ENCODE data around the gene SLIT3. TPM values are rescaled to one million over a fixed set of nuclear protein-coding genes. Genes with fewer than 3 reads are reported as not detected.

SLIT3 gene
- total and polyA plus RNA-seq, 9 of the 15 experiments (the other 6 are each of a cell fraction or from before 2014, with no cell fraction given) = 0.01 to 0.04 TPM; not detected in 7

- DNase-seq (ENCODE audit: extremely low read depth in 1 of 4, low spot score in 3 of 4) (no peak), FAIRE-seq (no peak), ATAC-seq (no peak)
- H3K9me3 ChIP-seq (replicated peaks; ENCODE audit: control insufficient read depth, insufficient read depth, low read depth, low read length) = no peaks in the 10 kb centered on the region
- H3K4me2 ChIP-seq (ENCODE audit: insufficient read depth, low read length) = no peak overlapping the region
- no peaks in the 10 kb centered on the region for H3K4me1 ChIP-seq (replicated peaks in 1 of 2; ENCODE audit: control insufficient read depth in 2 of 2, insufficient read depth in 2 of 2, low read length in 2 of 2)
- H3K79me2 ChIP-seq (ENCODE audit: control insufficient read depth, insufficient read depth, low read length) = no peaks in the 10 kb centered on the region
- BruUV-seq (replicated peaks) = no TSS peak
- WGBS (ENCODE audit: insufficient coverage, low coverage, missing lambda C conversion rate) = under 1% methylated on average over 9 of the region's 9 CpGs
- H2AFZ ChIP-seq (ENCODE audit: low read depth, low read length) = no peak overlapping the region
- no peaks in the 10 kb centered on the region for H3K36me3 ChIP-seq (ENCODE audit: control insufficient read depth, insufficient read depth, low read length)
- POLR2A ChIA-PET = no interaction called here
- CTCF ChIA-PET (ENCODE audit: low intra/inter-chr PET ratio) = no interaction called here
- no peak overlapping the region for H3K27ac ChIP-seq (ENCODE audit: extremely low read depth, low read depth, low read length)
- H4K20me1 ChIP-seq (replicated peaks; ENCODE audit: control insufficient read depth, insufficient read depth, low read length) = no peaks in the 10 kb centered on the region
- H3K27me3 ChIP-seq (ENCODE audit: control insufficient read depth in 2 of 2, insufficient read depth in 2 of 2, low read length in 2 of 2) = peaks cover 2 to 17% of the 10 kb centered on the region in 2 experiments; a peak in 3 of 5 replicates
- no peak overlapping the region for H3K4me3 ChIP-seq
- H3K9me1 ChIP-seq (ENCODE audit: control insufficient read depth, insufficient read depth, low read length) = no peaks in the 10 kb centered on the region
- intact Hi-C loops (cut with micrococcal nuclease) (no loop called here), in situ Hi-C loops (cut with MboI) (no loop called here)
- TF ChIP-seq ETS2 (tag; IDR thresholded peaks at IDR 0.05; ENCODE audit: borderline replicate concordance, poor library complexity, severe bottlenecking) (no peak), ZNF445 (CRISPR knock-in tag; IDR thresholded peaks at IDR 0.05; ENCODE audit: low read depth) (no peak), ADNP (tag; IDR thresholded peaks at IDR 0.05) (no peak), POLR2H (tag; IDR thresholded peaks at IDR 0.05; ENCODE audit: low read depth) (no peak), NCOA6 (IDR thresholded peaks at IDR 0.05) (no peak), TCF3 (CRISPR knock-in tag; IDR thresholded peaks at IDR 0.05) (no peak), TEAD2 (tag; IDR thresholded peaks at IDR 0.05) (no peak)
- no peak overlapping the region for H3K9ac ChIP-seq (ENCODE audit: insufficient read depth in 1 of 2, low read depth in 2 of 2, low read length in 2 of 2)
These were observed 580.4 kb downstream of the SLIT3 start for GRCh38 chr5:168720575-168720974.

DNA sequence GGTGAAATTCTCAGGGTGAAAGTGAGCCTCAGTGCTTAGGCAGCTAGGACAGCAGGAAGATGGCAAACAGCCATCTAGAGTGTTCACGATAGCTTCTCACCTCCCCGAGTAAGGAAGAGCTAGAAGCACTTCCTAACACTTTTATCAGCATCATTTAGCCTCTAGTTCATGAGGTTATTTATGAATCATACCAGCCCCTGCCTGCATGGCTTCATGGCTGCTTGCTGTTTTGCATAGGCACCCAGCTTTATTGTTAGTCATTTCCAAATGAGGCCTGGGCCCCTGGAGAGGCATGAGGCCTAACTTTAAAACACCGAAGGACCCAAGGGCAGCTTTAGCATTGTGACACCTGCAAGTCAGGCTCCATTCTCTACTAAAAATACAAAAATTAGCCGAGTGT lies 586.9 kb downstream of the SLIT3 start:
- in situ Hi-C loops (cut with MboI) = no loop called here
- CTCF ChIA-PET (ENCODE audit: low intra/inter-chr PET ratio) = no interaction called here
- no peaks in the 10 kb centered on the region for H3K4me1 ChIP-seq (replicated peaks in 1 of 2; ENCODE audit: control insufficient read depth in 2 of 2, insufficient read depth in 2 of 2, low read length in 2 of 2)

More for the DNA sequence above, 586.9 kb downstream of the SLIT3 start:
- H3K79me2 ChIP-seq (ENCODE audit: control insufficient read depth, insufficient read depth, low read length) = no peaks in the 10 kb centered on the region
- no peaks in the 10 kb centered on the region for H4K20me1 ChIP-seq (replicated peaks; ENCODE audit: control insufficient read depth, insufficient read depth, low read length)
- ATAC-seq = no peak
- 2% methylated on average over 3 of the region's 4 CpGs for WGBS (ENCODE audit: insufficient coverage, low coverage, missing lambda C conversion rate)
- intact Hi-C loops (cut with micrococcal nuclease) = no loop called here
- TF ChIP-seq CAMTA2 (CRISPR knock-in tag; conservative IDR thresholded peaks at IDR 0.05) (no peak), PHB (CRISPR knock-in tag; IDR thresholded peaks at IDR 0.05) (no peak), ZNF3 (CRISPR knock-in tag; IDR thresholded peaks at IDR 0.05) (no peak), ILF3 (IDR thresholded peaks at IDR 0.05; ENCODE audit: borderline replicate concordance) (no peak), ETV5 (CRISPR knock-in tag; IDR thresholded peaks at IDR 0.05; ENCODE audit: low read depth) (no peak)
- TF ChIP-seq, protein P1, sequence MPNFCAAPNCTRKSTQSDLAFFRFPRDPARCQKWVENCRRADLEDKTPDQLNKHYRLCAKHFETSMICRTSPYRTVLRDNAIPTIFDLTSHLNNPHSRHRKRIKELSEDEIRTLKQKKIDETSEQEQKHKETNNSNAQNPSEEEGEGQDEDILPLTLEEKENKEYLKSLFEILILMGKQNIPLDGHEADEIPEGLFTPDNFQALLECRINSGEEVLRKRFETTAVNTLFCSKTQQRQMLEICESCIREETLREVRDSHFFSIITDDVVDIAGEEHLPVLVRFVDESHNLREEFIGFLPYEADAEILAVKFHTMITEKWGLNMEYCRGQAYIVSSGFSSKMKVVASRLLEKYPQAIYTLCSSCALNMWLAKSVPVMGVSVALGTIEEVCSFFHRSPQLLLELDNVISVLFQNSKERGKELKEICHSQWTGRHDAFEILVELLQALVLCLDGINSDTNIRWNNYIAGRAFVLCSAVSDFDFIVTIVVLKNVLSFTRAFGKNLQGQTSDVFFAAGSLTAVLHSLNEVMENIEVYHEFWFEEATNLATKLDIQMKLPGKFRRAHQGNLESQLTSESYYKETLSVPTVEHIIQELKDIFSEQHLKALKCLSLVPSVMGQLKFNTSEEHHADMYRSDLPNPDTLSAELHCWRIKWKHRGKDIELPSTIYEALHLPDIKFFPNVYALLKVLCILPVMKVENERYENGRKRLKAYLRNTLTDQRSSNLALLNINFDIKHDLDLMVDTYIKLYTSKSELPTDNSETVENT (CRISPR knock-in tag; IDR thresholded peaks at IDR 0.05) = no peak
- POLR2A ChIA-PET = no interaction called here
- BruUV-seq (replicated peaks) = no TSS peak
- no peak for FAIRE-seq
- no peak overlapping the region for H3K9ac ChIP-seq (ENCODE audit: insufficient read depth in 1 of 2, low read depth in 2 of 2, low read length in 2 of 2)
- H3K27me3 ChIP-seq (ENCODE audit: control insufficient read depth in 2 of 2, insufficient read depth in 2 of 2, low read length in 2 of 2) = peaks cover 2 to 18% of the 10 kb centered on the region in 2 experiments; a peak in 3 of 5 replicates
- H3K4me3 ChIP-seq = no peak overlapping the region
- no peak overlapping the region for H3K27ac ChIP-seq (ENCODE audit: extremely low read depth, low read depth, low read length)
- no peaks in the 10 kb centered on the region for H3K9me3 ChIP-seq (replicated peaks; ENCODE audit: control insufficient read depth, insufficient read depth, low read depth, low read length)
- no peak for DNase-seq (ENCODE audit: extremely low read depth in 1 of 4, low spot score in 3 of 4)
- no peaks in the 10 kb centered on the region for H3K9me1 ChIP-seq (ENCODE audit: control insufficient read depth, insufficient read depth, low read length)
- H3K4me2 ChIP-seq (ENCODE audit: insufficient read depth, low read length) = no peak overlapping the region
- no peaks in the 10 kb centered on the region for H3K36me3 ChIP-seq (ENCODE audit: control insufficient read depth, insufficient read depth, low read length)
- no peak overlapping the region for H2AFZ ChIP-seq (ENCODE audit: low read depth, low read length)
